Loucy (cell line): Measurements from ENCODE around the gene RAPGEF5.

Experiments used
- H2AFZ ChIP-seq: fragments of 200-600 bp; sonication (generic); 2 replicates; pipeline ENCODE4 v1.6.0; 2016; ENCODE audit warnings: antibody characterized with exemption, mild to moderate bottlenecking, low read length, moderate library complexity
- H3F3A ChIP-seq: fragments of 200-600 bp; 2 replicates; pipeline ENCODE4 v1.6.0; 2016; ENCODE audit warnings: antibody characterized with exemption, low read depth, mild to moderate bottlenecking
- H3K27me3 ChIP-seq: fragments of 200-600 bp; sonication (generic); 2 replicates; pipeline ENCODE4 v1.6.1; 2014; ENCODE audit warnings: low read length, mild to moderate bottlenecking; ENCODE audit not compliant: insufficient read depth, poor library complexity, severe bottlenecking
- H3K36me3 ChIP-seq: fragments of 200-600 bp; sonication (generic); 2 replicates; pipeline ENCODE4 v1.6.1; 2016; ENCODE audit warnings: low read length; ENCODE audit not compliant: insufficient read depth
- H3K4me1 ChIP-seq: fragments of 200-600 bp; sonication (generic); 2 replicates; pipeline ENCODE4 v1.5.1; 2014; ENCODE audit warnings: low read length, mild to moderate bottlenecking; ENCODE audit not compliant: insufficient read depth, poor library complexity, severe bottlenecking
- H3K4me2 ChIP-seq: fragments of 200-600 bp; sonication (generic); 2 replicates; pipeline ENCODE4 v1.6.0; 2014; ENCODE audit warnings: antibody characterized with exemption, low read length, low read depth, mild to moderate bottlenecking; ENCODE audit not compliant: poor library complexity, severe bottlenecking
- H3K4me3 ChIP-seq: fragments of 200-600 bp; sonication (generic); 2 replicates; pipeline ENCODE4 v1.5.1; 2014; ENCODE audit warnings: low read length, mild to moderate bottlenecking, mixed read lengths; ENCODE audit not compliant: poor library complexity, severe bottlenecking
- H3K79me2 ChIP-seq: fragments of 200-600 bp; sonication (generic); 2 replicates; pipeline ENCODE4 v1.6.1; 2014; ENCODE audit warnings: low read length; ENCODE audit not compliant: insufficient read depth
- H3K9ac ChIP-seq: fragments of 200-600 bp; sonication (generic); 2 replicates; pipeline ENCODE4 v1.6.0; 2014; ENCODE audit warnings: mild to moderate bottlenecking, low read depth, low read length, moderate library complexity; ENCODE audit not compliant: poor library complexity, severe bottlenecking
- H3K9me2 ChIP-seq: fragments of 200-600 bp; sonication (generic); replicated peaks from 2 replicates; pipeline ENCODE4 v1.6.1; 2016; ENCODE audit warnings: low read depth, low read length, mixed read lengths
- H3K9me3 ChIP-seq: fragments of 200-600 bp; sonication (generic); 2 replicates; pipeline ENCODE4 v1.6.1; 2014; ENCODE audit warnings: mild to moderate bottlenecking, antibody characterized with exemption, low read length, low read depth; ENCODE audit not compliant: insufficient read depth
- H4K20me1 ChIP-seq: fragments of 200-600 bp; sonication (generic); 2 replicates; pipeline ENCODE4 v1.6.0; 2014; ENCODE audit warnings: antibody characterized with exemption, low read length, mild to moderate bottlenecking; ENCODE audit not compliant: insufficient read depth, poor library complexity, severe bottlenecking
- CTCF ChIP-seq: fragments of 200-600 bp; sonication (generic); conservative IDR thresholded peaks from 2 replicates; pipeline ENCODE4 v1.5.1; 2014; ENCODE audit warnings: mild to moderate bottlenecking, antibody characterized with exemption, low read length
- EZH2phosphoT487 ChIP-seq: fragments of 200-600 bp; IDR thresholded peaks from 2 replicates; pipeline ENCODE4 v1.6.1; 2018; ENCODE audit warnings: antibody characterized with exemption, mild to moderate bottlenecking, moderate library complexity, borderline replicate concordance

RAPGEF5 gene

GRCh38 chr7:22238354-22239311 is 118.3 kb downstream of the RAPGEF5 start:
- Histone ChIP-seq H3K27me3 (no peaks in the 10 kb centered on the region), H4K20me1 (no peaks in the 10 kb centered on the region), H3K4me3 (no peak overlapping the region), H3K9ac (no peak overlapping the region), H3K79me2 (no peaks in the 10 kb centered on the region), H3K4me2 (no peak overlapping the region), H3K9me3 (no peaks in the 10 kb centered on the region), H3F3A (no peaks in the 10 kb centered on the region), H3K36me3 (no peaks in the 10 kb centered on the region; the same call in 1 of the 2 replicates), H2AFZ (no peak overlapping the region), H3K9me2 (no peaks in the 10 kb centered on the region), H3K4me1 (no peaks in the 10 kb centered on the region)
- TF ChIP-seq EZH2phosphoT487, result no peak

DNA sequence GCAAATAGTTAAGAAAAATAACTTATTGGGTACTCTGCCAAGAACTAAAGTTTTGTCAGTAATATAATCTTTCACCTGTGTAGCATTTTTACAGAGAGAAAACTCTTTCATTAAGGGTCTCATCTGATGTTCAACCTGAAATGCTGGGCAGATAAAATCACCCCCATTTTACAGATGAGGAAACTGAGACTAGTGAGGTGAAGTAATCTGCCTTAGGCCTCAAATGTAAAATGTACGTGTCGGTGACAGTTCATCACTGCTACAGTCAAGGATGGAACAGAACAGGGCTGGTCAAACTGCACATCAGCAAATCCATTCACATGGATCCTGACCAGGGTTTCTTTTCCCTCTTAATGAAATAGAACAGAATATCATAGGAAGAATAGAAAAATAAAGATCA is 121.8 kb downstream of the RAPGEF5 start:
- Histone ChIP-seq H3K9me2 (no peaks in the 10 kb centered on the region), H3K27me3 (no peaks in the 10 kb centered on the region), H3K4me2 (no peak overlapping the region), H4K20me1 (no peaks in the 10 kb centered on the region), H3K4me1 (no peaks in the 10 kb centered on the region), H3F3A (no peaks in the 10 kb centered on the region), H2AFZ (no peak overlapping the region), H3K36me3 (no peaks in the 10 kb centered on the region), H3K9ac (no peak overlapping the region), H3K9me3 (no peaks in the 10 kb centered on the region), H3K79me2 (no peaks in the 10 kb centered on the region), H3K4me3 (no peak overlapping the region)
- TF ChIP-seq CTCF (no peak), EZH2phosphoT487 (no peak)

GRCh38 chr7:22234227-22234626 is 122.7 kb downstream of the RAPGEF5 start:
- Histone ChIP-seq H3K9ac (no peak overlapping the region), H3K4me3 (no peak overlapping the region), H3F3A (no peaks in the 10 kb centered on the region), H3K27me3 (no peaks in the 10 kb centered on the region), H3K9me2 (no peaks in the 10 kb centered on the region), H3K4me1 (no peaks in the 10 kb centered on the region), H4K20me1 (no peaks in the 10 kb centered on the region), H3K36me3 (no peaks in the 10 kb centered on the region), H2AFZ (no peak overlapping the region), H3K9me3 (no peaks in the 10 kb centered on the region), H3K4me2 (no peak overlapping the region), H3K79me2 (no peaks in the 10 kb centered on the region)
- TF ChIP-seq EZH2phosphoT487 (no peak), CTCF (no peak)
